K562 treated with DMSO at 1 percent for 12 hours (cell line): Measurements from ENCODE around the gene DYNAP. TPM values are rescaled to one million over a fixed set of nuclear protein-coding genes. Genes with fewer than 3 reads are reported as not detected.

Source experiments
- total RNA-seq: library from RNA; unstranded; fragments of 300-600 nt; gene quantifications from 2 replicates; pipeline ENCODE4 v1.2.3, GENCODE V29; 2022; ENCODE audit not compliant: insufficient read depth

DYNAP gene, protein sequence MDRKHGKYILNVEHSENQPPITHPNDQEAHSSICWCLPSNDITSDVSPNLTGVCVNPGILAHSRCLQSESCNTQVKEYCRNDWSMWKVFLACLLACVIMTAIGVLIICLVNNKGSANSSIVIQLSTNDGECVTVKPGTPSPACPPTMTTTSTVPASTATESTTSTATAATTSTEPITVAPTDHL
- not detected in 2 replicates for total RNA-seq

DNA sequence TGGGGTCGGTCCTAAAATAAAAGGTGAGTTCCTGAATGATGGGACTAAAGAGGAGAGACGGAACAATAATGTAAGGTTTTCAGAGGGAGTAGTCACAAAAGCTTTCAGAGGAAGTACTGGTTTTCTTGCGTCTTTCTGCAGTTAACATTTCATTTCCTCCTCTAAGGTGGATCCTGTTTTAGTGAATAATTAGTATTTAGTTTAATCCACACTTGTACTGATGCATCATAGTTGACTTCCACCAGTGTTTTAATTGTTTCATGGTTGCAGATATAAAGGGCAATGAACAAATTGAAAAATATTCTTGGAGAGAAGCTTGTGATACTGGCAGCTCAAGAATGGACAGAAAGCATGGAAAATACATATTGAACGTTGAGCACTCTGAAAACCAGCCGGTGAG is at the start of gene DYNAP:
DYNAP (plus strand) TSS at position 301 of the 400 bp plus-strand sequence; CDS start at position 339, 38 bp downstream.

Other genes with a start within 250 kb of the DYNAP start
- not detected in 2 replicates for gene STARD6, start 233.4 kb upstream of the DYNAP start, total RNA-seq
- gene C18orf54, start 233.3 kb upstream of the DYNAP start, total RNA-seq: 1.4 and 6.6 TPM in 2 replicates
- gene RAB27B, start 237.2 kb downstream of the DYNAP start, total RNA-seq: 0.39 and 2.1 TPM in 2 replicates